HepG2 (cell line): ENCODE data around the gene FAM20C.

Source experiments
- BRCA1 ChIP-seq: sonication (generic); formaldehyde crosslinking; IDR thresholded peaks from 2 replicates; pipeline ENCODE4 v1.4.0; 2020; ENCODE audit warnings: missing genetic modification reagents
- CTCF ChIP-seq: sonication (generic); formaldehyde crosslinking; IDR thresholded peaks from 2 replicates; pipeline ENCODE4 v1.5.0; 2020; ENCODE audit warnings: mild to moderate bottlenecking, missing genetic modification reagents, moderate library complexity
- KDM1A ChIP-seq: IDR thresholded peaks from 2 replicates; pipeline ENCODE4 v1.6.1; 2016; ENCODE audit warnings: missing compliant biosample characterization
- MTA3 ChIP-seq: sonication (generic); formaldehyde crosslinking; IDR thresholded peaks from 2 replicates; pipeline ENCODE4 v1.4.0; 2020; ENCODE audit warnings: missing genetic modification reagents
- MYC ChIP-seq: sonication (generic); formaldehyde crosslinking; IDR thresholded peaks from 2 replicates; pipeline ENCODE4 v1.9.0; 2021; ENCODE audit warnings: missing genetic modification reagents, borderline replicate concordance
- NCOA2 ChIP-seq: sonication (generic); formaldehyde crosslinking; IDR thresholded peaks from 2 replicates; pipeline ENCODE4 v1.8.0; 2022; ENCODE audit warnings: inconsistent platforms
- NFAT5 ChIP-seq: sonication (generic); formaldehyde crosslinking; IDR thresholded peaks from 2 replicates; pipeline ENCODE4 v1.4.0; 2020; ENCODE audit warnings: missing genetic modification reagents
- RXRA ChIP-seq: sonication (generic); formaldehyde crosslinking; IDR thresholded peaks from 2 replicates; pipeline ENCODE4 v1.5.1; 2020; ENCODE audit warnings: missing genetic modification reagents
- SOX5 ChIP-seq: IDR thresholded peaks from 2 replicates; pipeline ENCODE4 v1.6.1; 2016; ENCODE audit warnings: borderline replicate concordance
- TCF7L2 ChIP-seq: IDR thresholded peaks from 2 replicates; pipeline ENCODE4 v1.6.1; 2011; ENCODE audit warnings: mild to moderate bottlenecking, low read depth, low read length, moderate library complexity
- U2AF1 ChIP-seq: fragments of 200-400 bp; formaldehyde crosslinking; optimal IDR thresholded peaks from 2 replicates; pipeline ENCODE3; 2017; ENCODE audit warnings: mild to moderate bottlenecking, low read depth, low read length
- ZBTB46 ChIP-seq: sonication (generic); formaldehyde crosslinking; IDR thresholded peaks from 2 replicates; pipeline ENCODE4 v1.4.0; 2020; ENCODE audit warnings: mild to moderate bottlenecking, missing genetic modification reagents, borderline replicate concordance
- ZNF24 ChIP-seq: fragments of 450-650 bp; IDR thresholded peaks from 2 replicates; pipeline ENCODE4 v1.6.1; 2017; ENCODE audit warnings: antibody characterized with exemption, mild to moderate bottlenecking
- ZNF383 ChIP-seq: sonication (generic); formaldehyde crosslinking; IDR thresholded peaks from 2 replicates; pipeline ENCODE4 v1.4.0; 2020; ENCODE audit warnings: missing genetic modification reagents, mild to moderate bottlenecking, borderline replicate concordance

- no peak for TF ChIP-seq ZNF24
- no peak for TF ChIP-seq KDM1A (CRISPR knock-in tag)
- TF ChIP-seq RXRA, result no peak
- no peak for TF ChIP-seq ZBTB46
- TF ChIP-seq SOX5 (CRISPR knock-in tag), result no peak
- TF ChIP-seq CTCF (CRISPR knock-in tag), result no peak
- no peak for TF ChIP-seq NFAT5 (CRISPR knock-in tag)
- no peak for TF ChIP-seq MTA3 (CRISPR knock-in tag)
- no peak for TF ChIP-seq MYC (CRISPR knock-in tag)
- TF ChIP-seq ZNF383 (CRISPR knock-in tag), result no peak
- no peak for TF ChIP-seq U2AF1
- no peak for TF ChIP-seq BRCA1
- TF ChIP-seq TCF7L2, result no peak
- no peak for TF ChIP-seq NCOA2 (CRISPR knock-in tag)
These were observed 107.3 kb downstream of the FAM20C start for GRCh38 chr7:299628-300027.
